ENCODE measurements around the gene C3orf80.
"Not testable (repeated sequence)": the region's sequence is repeated elsewhere in the genome, so short reads cannot be mapped to it uniquely, and the experiment has no call there.

Gene C3orf80

DNA sequence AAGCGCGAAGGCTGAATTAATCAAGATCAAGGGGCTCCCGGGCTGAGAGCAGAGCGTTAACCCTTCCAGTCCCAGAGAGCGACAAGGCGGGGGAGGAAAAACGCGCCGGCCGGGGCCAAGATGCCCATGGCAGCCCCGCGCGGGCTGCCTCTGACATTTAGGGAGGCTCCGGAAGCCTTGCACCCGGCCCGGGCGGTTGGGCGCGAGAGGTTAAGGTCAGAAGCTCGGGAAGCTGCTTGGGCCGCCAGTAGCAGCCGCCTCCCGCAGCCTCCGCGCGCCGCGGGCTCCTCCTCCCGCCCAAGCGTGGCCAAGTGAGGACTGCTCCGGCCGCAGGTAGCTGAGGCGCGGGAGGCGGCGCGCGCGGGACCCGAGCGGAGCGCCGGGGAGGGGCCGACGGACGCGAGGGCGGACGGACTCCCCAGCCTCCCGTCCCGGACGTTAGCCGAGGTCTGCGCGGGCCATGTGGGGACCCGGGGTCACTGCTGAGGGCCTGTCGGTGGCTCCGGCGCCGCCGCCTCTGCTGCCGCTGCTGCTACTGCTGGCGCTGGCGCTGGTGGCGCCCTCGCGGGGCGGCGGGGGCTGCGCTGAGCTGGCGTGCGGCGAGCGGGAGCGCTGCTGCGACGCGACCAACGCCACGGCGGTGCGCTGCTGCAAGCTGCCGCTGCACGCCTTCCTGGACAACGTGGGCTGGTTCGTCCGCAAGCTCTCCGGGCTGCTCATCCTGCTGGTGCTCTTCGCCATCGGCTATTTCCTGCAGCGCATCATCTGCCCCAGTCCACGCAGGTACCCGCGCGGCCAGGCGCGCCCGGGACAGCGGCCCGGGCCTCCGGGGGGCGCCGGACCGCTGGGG lies at the start of gene C3orf80:
Gene C3orf80 (plus strand): TSS at position 247 of the 850 bp plus-strand sequence. CDS start 214 bp downstream, at position 461.
- DNase-seq = peak; percentile 56

DNA sequence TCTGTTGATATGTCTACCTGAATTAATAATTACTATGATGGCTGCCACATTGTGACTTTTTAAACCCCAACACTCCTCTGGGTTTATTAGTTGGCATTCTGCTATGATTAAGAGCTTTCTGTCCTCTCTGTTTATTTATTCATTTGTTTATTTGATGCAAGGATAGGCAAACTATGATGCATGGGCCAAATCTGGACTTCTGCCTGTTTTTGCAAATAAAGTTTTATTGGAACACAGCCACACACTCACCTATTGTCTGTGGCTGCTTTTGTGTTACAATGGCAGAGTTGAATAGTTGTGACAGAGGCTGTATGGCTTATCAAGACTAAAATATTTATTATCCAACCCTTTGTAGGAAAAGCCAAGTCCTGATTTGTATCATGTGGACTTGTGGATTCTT lies 48.3 kb upstream of the C3orf80 start:
- no peak for DNase-seq

DNA sequence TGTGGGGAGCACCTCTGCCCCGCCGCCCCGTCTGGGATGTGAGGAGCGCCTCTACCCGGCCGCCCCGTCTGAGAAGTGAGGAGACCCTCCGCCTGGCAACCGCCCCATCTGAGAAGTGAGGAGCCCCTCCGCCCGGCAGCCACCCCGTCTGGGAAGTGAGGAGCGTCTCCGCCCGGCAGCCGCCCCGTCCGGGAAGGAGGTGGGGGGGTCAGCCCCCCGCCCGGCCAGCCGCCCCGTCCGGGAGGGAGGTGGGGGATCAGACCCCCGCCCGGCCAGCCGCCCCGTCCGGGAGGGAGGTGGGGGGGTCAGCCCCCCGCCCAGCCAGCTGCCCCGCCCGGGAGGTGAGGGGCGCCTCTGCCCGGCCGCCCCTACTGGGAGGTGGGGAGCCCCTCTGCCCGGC lies 46.6 kb upstream of the C3orf80 start:
- DNase-seq = not testable (repeated sequence)

- not testable (repeated sequence) for DNase-seq
Observed at GRCh38 chr3:160179403-160179802, 45.8 kb upstream of the C3orf80 start.

- no peak for DNase-seq
Observed at GRCh38 chr3:160179906-160180305, 45.3 kb upstream of the C3orf80 start.

- no peak for DNase-seq
Observed at GRCh38 chr3:160180581-160181216, 44.5 kb upstream of the C3orf80 start.

DNA sequence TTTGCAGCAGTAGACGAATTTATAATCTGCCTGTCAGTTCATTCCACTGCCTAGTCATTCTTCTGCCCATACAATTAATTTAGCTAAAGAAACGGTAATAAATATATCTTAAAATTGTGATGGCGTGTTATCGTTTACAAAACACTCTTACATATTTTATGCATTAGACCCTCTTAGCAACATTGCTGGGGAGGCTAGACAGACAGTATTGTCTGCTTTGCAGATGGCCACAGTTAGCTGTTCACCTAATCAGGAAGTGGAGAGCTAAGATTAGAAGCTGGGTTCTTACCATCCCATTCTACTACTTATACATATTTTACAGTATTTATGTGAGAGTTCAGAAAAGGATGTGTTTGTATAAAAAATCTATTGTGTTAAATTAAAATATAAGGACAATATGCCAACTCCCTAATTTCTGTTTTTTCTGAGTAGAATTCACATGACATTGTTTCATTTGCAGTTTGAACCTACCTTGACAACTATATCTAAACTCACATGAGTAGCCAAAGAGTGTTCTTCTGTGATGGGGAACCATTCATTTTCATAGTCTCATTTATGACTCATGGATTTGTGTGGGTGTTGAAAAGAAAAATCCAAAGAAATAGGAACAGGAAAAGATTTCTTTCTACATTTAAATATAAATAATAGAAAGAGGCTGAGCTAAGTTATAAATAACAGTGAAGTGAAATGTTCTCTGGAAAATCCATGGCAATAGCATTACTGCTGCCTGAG lies 41.7 kb upstream of the C3orf80 start:
- no peak for DNase-seq

DNA sequence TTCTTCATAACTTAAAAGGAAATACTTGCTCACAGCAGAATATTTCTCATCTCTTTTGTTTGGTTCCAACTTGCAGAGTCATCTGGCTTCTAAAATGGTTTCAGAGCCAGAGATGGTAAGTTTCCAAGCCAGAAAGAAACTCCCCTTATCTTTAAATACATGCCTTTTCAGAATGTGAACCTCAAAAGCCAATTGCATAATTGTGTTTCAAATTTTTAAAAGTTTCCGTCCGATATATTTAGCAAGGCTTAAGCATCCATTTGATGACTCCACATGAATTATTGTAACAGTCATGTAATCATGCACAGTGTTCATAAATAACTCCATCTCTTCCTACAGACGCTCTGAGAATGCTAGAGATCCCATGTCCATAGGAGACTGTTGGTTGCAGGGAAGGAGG lies 40.6 kb upstream of the C3orf80 start:
- no peak for DNase-seq

- DNase-seq = no peak
Observed at GRCh38 chr3:160185751-160186150, 39.5 kb upstream of the C3orf80 start.

GRCh38 chr3:160187288-160187687 lies 37.9 kb upstream of the C3orf80 start:
- DNase-seq = no peak

DNA sequence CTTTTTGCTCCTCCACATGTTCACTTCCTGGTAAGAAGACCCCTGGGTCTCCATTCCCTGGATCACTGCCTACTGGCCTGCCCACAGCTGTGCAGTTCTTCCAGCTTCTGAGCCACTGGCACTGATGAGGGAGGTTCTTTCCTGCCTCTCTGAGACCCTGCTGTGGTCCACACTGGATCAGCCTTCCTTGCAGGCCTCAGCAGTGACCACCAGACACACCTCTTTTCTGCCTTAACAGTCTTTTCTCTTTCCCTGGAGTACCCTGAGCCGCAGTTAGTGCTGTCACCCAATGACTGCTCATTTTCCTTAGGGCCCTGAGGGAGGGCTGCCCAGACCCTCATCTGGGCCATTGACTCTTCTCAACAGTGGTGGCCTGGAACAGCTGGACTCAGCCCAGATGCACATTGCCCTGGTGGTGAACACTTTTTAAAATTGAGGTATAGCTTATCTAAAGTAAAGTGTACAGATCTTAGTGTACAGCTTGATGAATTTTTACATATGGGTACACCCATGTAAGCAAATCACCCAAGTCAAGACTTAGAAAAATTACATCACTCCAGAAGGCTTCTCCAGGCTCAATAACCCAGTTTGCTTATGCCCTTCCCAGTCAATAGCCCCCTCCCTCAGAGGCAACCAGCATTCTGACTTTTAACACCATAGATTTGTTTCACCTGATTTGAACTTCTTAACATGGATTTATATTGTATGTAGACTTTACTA lies 32.8 kb upstream of the C3orf80 start:
- DNase-seq = no peak

GRCh38 chr3:160193644-160194192 lies 31.5 kb upstream of the C3orf80 start:
- DNase-seq = no peak

- no peak for DNase-seq
Observed at GRCh38 chr3:160194438-160194837, 30.8 kb upstream of the C3orf80 start.

DNA sequence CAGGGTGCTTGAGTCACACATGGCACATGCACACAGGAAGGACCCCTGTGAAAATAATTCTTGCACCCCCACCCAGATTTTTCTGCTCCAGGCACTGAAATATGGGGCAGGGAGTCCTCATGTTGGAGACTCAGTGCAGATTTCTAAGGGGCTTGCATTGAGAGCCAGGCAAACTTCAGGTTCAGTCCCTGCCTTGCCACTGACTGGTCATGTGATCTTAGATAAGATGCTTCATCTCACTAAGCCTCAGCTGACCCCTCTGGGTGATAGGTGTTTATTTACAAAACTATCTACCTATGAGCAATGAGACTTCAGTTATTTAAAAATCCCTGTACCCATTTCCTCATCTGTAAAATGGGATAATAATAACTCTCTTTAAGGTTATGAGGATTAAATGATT lies 30.1 kb upstream of the C3orf80 start:
- DNase-seq = no peak

GRCh38 chr3:160196511-160197104 lies 28.6 kb upstream of the C3orf80 start:
- DNase-seq = no peak

DNA sequence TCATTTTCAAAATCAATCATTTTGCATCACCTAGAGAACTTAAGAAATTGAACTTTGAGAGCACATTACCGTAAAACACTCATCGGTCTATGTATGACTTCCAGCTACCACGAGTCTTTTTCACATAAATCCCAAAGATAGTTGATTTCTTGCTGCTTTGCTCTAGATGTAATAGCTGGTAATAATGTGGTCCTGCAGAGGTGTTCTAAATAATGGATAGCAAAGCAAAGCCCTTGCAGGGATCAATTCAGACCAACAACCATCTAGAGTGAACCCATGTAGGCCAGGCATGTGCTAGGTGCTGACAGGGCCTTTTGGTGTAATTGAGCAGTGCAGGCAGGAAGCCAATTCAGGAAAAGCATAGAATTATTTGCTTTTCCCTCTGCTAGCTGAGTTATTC lies 26.1 kb upstream of the C3orf80 start:
- DNase-seq = no peak

DNA sequence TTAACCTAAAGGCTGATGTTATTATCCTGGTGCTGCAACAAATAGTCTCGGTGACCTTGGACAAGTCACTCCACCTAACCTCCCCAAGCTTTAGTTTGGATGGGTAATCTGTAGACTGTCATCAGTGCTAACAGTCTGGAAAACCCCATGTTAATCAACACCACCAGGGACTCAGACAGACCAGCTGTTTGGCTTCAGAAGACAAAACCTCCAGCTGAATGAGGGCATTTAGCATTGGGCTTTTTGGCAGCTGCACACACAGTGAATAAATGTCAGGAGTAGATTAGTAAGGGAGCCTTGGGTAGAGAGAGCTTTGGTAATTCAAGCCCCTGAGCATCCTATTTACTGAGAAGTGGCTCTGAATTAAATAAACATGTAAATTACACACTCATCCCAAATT lies 24.9 kb upstream of the C3orf80 start:
- no peak for DNase-seq

- DNase-seq = not testable (repeated sequence)
Observed at GRCh38 chr3:160204396-160205011, 20.7 kb upstream of the C3orf80 start.

- DNase-seq = no peak
Observed at GRCh38 chr3:160205606-160206005, 19.6 kb upstream of the C3orf80 start.

DNA sequence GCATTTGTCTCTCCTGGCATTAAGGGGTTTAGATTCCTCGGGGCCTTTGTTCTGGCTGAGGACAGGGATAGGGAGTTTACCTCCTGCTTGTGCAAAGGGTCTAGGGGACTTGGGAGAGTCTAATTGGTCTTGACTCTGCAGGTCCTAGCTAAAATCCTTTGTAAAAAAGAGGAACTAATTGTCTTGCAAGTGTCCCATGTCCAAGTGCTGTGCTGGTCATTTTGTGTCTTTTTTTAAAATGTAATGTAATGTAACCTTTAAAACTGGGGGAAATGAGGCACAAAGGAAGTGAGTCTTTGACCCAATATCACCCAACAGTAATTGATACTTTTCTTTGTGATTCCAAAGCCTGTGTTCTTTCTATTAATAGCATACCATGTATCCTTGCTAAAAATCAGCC lies 14.9 kb upstream of the C3orf80 start:
- DNase-seq = no peak

GRCh38 chr3:160210799-160211221 lies 14.4 kb upstream of the C3orf80 start:
- no peak for DNase-seq

DNA sequence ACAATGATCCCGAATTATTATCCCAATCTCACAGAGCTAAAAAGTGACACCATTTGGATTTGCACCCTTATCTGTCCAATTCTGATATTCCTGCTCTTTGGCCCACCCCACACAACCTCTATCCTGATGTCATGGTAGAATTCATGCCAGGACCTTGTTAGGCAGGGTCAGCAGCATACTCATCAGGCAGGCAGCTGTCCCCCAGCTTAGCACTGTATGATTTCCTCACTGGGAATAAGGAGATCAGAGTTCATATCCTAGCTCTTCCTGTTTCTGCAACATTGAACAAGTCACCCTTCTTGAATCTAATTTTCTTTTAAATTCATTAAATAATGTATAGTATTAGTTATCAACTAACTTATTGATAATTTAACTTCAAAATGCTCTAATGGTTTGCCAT lies 12.0 kb upstream of the C3orf80 start:
- no peak for DNase-seq
